OCI-LY3 (cell line): Measurements from ENCODE around the gene DCAF17.

ENCODE experiments used
- H2AFZ ChIP-seq: fragments of 200-600, 300-600 bp; shearing (Covaris generic); 2 replicates; pipeline ENCODE4 v1.6.0; 2014; ENCODE audit warnings: antibody characterized with exemption, low read depth, low read length
- H3K27ac ChIP-seq: fragments of 200-600, 300-600 bp; sonication (generic); 2 replicates; pipeline ENCODE4 v1.5.1; 2014; ENCODE audit warnings: mild to moderate bottlenecking, low read length, moderate library complexity, mixed read lengths
- H3K27me3 ChIP-seq: fragments of 200-600, 300-600 bp; sonication (generic); 2 replicates; pipeline ENCODE4 v1.6.1; 2014; ENCODE audit warnings: low read depth, low read length, mixed read lengths
- H3K36me3 ChIP-seq: fragments of 200-600, 300-600 bp; sonication (generic); replicated peaks from 2 replicates; pipeline ENCODE3; 2014; ENCODE audit warnings: low read depth, low read length, mixed read lengths
- H3K4me1 ChIP-seq: fragments of 300-600, 200-600 bp; sonication (generic); 2 replicates; pipeline ENCODE4 v1.6.1; 2014; ENCODE audit warnings: low read length, mixed read lengths
- H3K4me2 ChIP-seq: fragments of 200-600, 300-600 bp; sonication (generic); 2 replicates; pipeline ENCODE4 v1.6.1; 2014; ENCODE audit warnings: low read length, mixed read lengths
- H3K4me3 ChIP-seq: fragments of 300-600, 200-600 bp; sonication (generic); 2 replicates; pipeline ENCODE4 v1.5.1; 2014; ENCODE audit warnings: antibody characterized with exemption, mild to moderate bottlenecking, low read length, moderate library complexity
- H3K79me2 ChIP-seq: fragments of 300-600, 200-600 bp; shearing (Covaris generic); 2 replicates; pipeline ENCODE4 v1.6.1; 2014; ENCODE audit warnings: mild to moderate bottlenecking, low read length, mixed read lengths
- H3K9ac ChIP-seq: fragments of 300-600, 200-600 bp; shearing (Covaris generic); 2 replicates; pipeline ENCODE4 v1.6.0; 2014; ENCODE audit warnings: mild to moderate bottlenecking, low read length, moderate library complexity
- H3K9me3 ChIP-seq: fragments of 200-600, 300-600 bp; shearing (Covaris generic); 2 replicates; pipeline ENCODE4 v1.6.1; 2014; ENCODE audit warnings: low read length, mixed read lengths; ENCODE audit not compliant: insufficient read depth
- H4K20me1 ChIP-seq: fragments of 200-600, 300-600 bp; sonication (generic); 2 replicates; pipeline ENCODE4 v1.6.1; 2016; ENCODE audit warnings: low read length, mixed read lengths; ENCODE audit not compliant: insufficient read depth
- CTCF ChIP-seq: fragments of 200-600, 300-600 bp; sonication (generic); IDR thresholded peaks from 2 replicates; pipeline ENCODE4 v1.5.1; 2014; ENCODE audit warnings: antibody characterized with exemption, low read length, low read depth
- EZH2phosphoT487 ChIP-seq: fragments of 200-600 bp; shearing (Covaris generic); IDR thresholded peaks from 2 replicates; pipeline ENCODE4 v1.6.1; 2018; ENCODE audit warnings: antibody characterized with exemption, mixed run types, low read depth

Gene DCAF17

GRCh38 chr2:171475979-171476378 lies 42.0 kb downstream of the DCAF17 start:
- peaks cover 33% of the 10 kb centered on the region for H3K36me3 ChIP-seq
- H3K9me3 ChIP-seq = no peaks in the 10 kb centered on the region
- TF ChIP-seq EZH2phosphoT487 (no peak), CTCF (no peak)
- H3K4me1 ChIP-seq = peaks cover 17% of the 10 kb centered on the region
- H2AFZ ChIP-seq = no peak overlapping the region
- H3K27me3 ChIP-seq = no peaks in the 10 kb centered on the region
- H3K4me2 ChIP-seq = no peak overlapping the region
- no peaks in the 10 kb centered on the region for H4K20me1 ChIP-seq
- no peak overlapping the region for H3K9ac ChIP-seq
- H3K27ac ChIP-seq = no peak overlapping the region
- H3K79me2 ChIP-seq = no peaks in the 10 kb centered on the region
- H3K4me3 ChIP-seq = no peak overlapping the region

GRCh38 chr2:171478345-171478744 lies 44.3 kb downstream of the DCAF17 start:
- H3K4me1 ChIP-seq = peaks cover 20% of the 10 kb centered on the region
- no peaks in the 10 kb centered on the region for H4K20me1 ChIP-seq
- H3K27me3 ChIP-seq = no peaks in the 10 kb centered on the region
- no peaks in the 10 kb centered on the region for H3K9me3 ChIP-seq
- H2AFZ ChIP-seq = no peak overlapping the region
- no peak overlapping the region for H3K9ac ChIP-seq
- no peak overlapping the region for H3K4me2 ChIP-seq
- no peak overlapping the region for H3K4me3 ChIP-seq
- no peak for TF ChIP-seq CTCF
- no peak for TF ChIP-seq EZH2phosphoT487
- H3K36me3 ChIP-seq = peaks cover 39% of the 10 kb centered on the region
- no peak overlapping the region for H3K27ac ChIP-seq
- H3K79me2 ChIP-seq = no peaks in the 10 kb centered on the region

- peaks cover 20% of the 10 kb centered on the region for H3K4me1 ChIP-seq
- H3K27me3 ChIP-seq = no peaks in the 10 kb centered on the region
- no peaks in the 10 kb centered on the region for H3K79me2 ChIP-seq
- H3K4me2 ChIP-seq = peak overlapping the region; percentile 66
- H3K36me3 ChIP-seq = peaks cover 32% of the 10 kb centered on the region
- H3K27ac ChIP-seq = peak overlapping the region; percentile 13; the same call in 1 of the 2 replicates
- H2AFZ ChIP-seq = no peak overlapping the region
- peak overlapping the region; percentile 21; the same call in 1 of the 2 replicates for H3K4me3 ChIP-seq
- TF ChIP-seq EZH2phosphoT487 = no peak
- TF ChIP-seq CTCF = no peak
- no peaks in the 10 kb centered on the region for H3K9me3 ChIP-seq
- H3K9ac ChIP-seq = no peak overlapping the region
- no peaks in the 10 kb centered on the region for H4K20me1 ChIP-seq
These were observed 45.3 kb downstream of the DCAF17 start for GRCh38 chr2:171479154-171479814.

GRCh38 chr2:171480908-171481307 lies 46.9 kb downstream of the DCAF17 start:
- H3K79me2 ChIP-seq = no peaks in the 10 kb centered on the region
- no peaks in the 10 kb centered on the region for H3K27me3 ChIP-seq
- no peak overlapping the region for H3K27ac ChIP-seq
- H4K20me1 ChIP-seq = no peaks in the 10 kb centered on the region
- H3K4me2 ChIP-seq = no peak overlapping the region
- no peak overlapping the region for H3K4me3 ChIP-seq
- H3K9me3 ChIP-seq = no peaks in the 10 kb centered on the region
- no peak overlapping the region for H2AFZ ChIP-seq
- H3K36me3 ChIP-seq = peaks cover 29% of the 10 kb centered on the region
- peaks cover 20% of the 10 kb centered on the region for H3K4me1 ChIP-seq
- no peak overlapping the region for H3K9ac ChIP-seq
- no peak for TF ChIP-seq CTCF
- TF ChIP-seq EZH2phosphoT487 = no peak
